KMS-11 (cell line): Measurements from ENCODE around the gene CALML5.
"Not testable (repeated sequence)": the region's sequence is repeated elsewhere in the genome, so short reads cannot be mapped to it uniquely, and the experiment has no call there.

Experiments used
- H2AFZ ChIP-seq: fragments of 200-600 bp; sonication (generic); 2 replicates; pipeline ENCODE4 v1.6.1; 2016; ENCODE audit warnings: antibody characterized with exemption, mixed run types, low read depth
- H3K27ac ChIP-seq: fragments of 200-600 bp; sonication (generic); 2 replicates; pipeline ENCODE4 v1.6.1; 2016; ENCODE audit warnings: mild to moderate bottlenecking, mixed run types
- H3K27me3 ChIP-seq: fragments of 200-600 bp; sonication (generic); 2 replicates; pipeline ENCODE4 v1.6.1; 2017; ENCODE audit warnings: mild to moderate bottlenecking, low read depth, mixed run types, moderate library complexity; ENCODE audit not compliant: insufficient read depth
- H3K36me3 ChIP-seq: fragments of 200-600 bp; sonication (generic); 2 replicates; pipeline ENCODE4 v1.6.1; 2017; ENCODE audit warnings: mild to moderate bottlenecking, mixed run types; ENCODE audit not compliant: insufficient read depth
- H3K4me1 ChIP-seq: fragments of 200-600 bp; sonication (generic); 2 replicates; pipeline ENCODE4 v1.6.1; 2016; ENCODE audit warnings: mild to moderate bottlenecking, low read depth, mixed run types; ENCODE audit not compliant: poor library complexity, severe bottlenecking
- H3K4me2 ChIP-seq: fragments of 200-600 bp; sonication (generic); 2 replicates; pipeline ENCODE4 v1.7.0; 2016; ENCODE audit warnings: mild to moderate bottlenecking, mixed run types
- H3K4me3 ChIP-seq: fragments of 200-600 bp; sonication (generic); IDR thresholded peaks from 2 replicates; pipeline ENCODE4 v1.6.1; 2017; ENCODE audit warnings: low read depth, low read length, mixed read lengths; ENCODE audit not compliant: insufficient read depth
- H3K79me2 ChIP-seq: fragments of 200-600 bp; sonication (generic); 2 replicates; pipeline ENCODE4 v1.6.1; 2016; ENCODE audit warnings: low read depth, mixed run types; ENCODE audit not compliant: insufficient read depth
- H3K9ac ChIP-seq: fragments of 200-600 bp; sonication (generic); 2 replicates; pipeline ENCODE4 v1.6.1; 2016; ENCODE audit warnings: mild to moderate bottlenecking, mixed run types
- H4K20me1 ChIP-seq: fragments of 200-600 bp; sonication (generic); 2 replicates; pipeline ENCODE4 v1.6.1; 2016; ENCODE audit warnings: mild to moderate bottlenecking, mixed run types; ENCODE audit not compliant: insufficient read depth
- TF ChIP-seq, protein P1 (sequence below): fragments of 200-600 bp; sonication (generic); conservative IDR thresholded peaks from 2 replicates; pipeline ENCODE4 v1.6.1; 2017; ENCODE audit warnings: low read depth, mild to moderate bottlenecking, antibody characterized with exemption, low read length, moderate library complexity, mixed read lengths

The CALML5 gene

DNA sequence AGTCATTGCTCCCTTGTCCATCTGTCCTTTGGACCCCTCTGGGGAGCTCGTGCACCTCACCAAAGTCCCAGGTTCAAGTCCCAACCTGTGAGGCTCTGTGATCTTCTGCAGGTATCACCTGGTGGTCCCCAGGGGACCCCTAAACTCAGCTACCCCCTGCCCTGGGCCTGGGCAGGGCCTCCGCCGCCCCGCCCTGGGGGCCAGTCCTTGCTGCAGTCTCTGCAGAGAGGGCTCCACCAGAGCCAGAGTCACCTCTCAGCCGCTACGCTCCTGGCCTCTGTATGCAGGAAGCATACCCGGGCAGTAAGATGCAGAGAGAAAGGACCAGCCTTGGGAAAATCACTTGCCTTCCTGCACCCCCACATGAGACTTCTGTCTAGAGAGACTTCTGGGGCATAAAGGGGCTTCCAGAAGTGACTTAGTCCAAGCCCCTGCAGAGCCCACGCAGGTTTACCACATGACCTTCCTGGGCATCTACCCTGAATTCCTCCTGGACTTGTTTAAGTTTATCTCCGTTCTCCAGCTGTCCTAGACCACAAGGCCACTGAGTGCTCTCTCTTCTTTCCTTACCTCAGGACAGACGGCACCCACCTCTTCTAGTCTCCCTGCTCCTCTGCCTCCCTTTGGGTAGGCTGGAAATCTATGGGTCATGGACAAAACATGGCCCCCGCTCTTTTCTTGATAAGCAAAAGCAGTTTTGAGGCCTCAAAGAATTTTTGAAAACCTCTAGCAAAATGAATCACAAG is 21.2 kb downstream of the CALML5 start:
- Histone ChIP-seq H3K36me3 (no peaks in the 10 kb centered on the region), H3K27ac (no peak overlapping the region), H3K4me2 (no peak overlapping the region), H3K4me1 (no peaks in the 10 kb centered on the region), H3K9ac (no peak overlapping the region), H3K4me3 (no peak overlapping the region), H2AFZ (no peak overlapping the region), H3K79me2 (no peaks in the 10 kb centered on the region), H4K20me1 (no peaks in the 10 kb centered on the region), H3K27me3 (no peaks in the 10 kb centered on the region)
- TF ChIP-seq, protein P1, sequence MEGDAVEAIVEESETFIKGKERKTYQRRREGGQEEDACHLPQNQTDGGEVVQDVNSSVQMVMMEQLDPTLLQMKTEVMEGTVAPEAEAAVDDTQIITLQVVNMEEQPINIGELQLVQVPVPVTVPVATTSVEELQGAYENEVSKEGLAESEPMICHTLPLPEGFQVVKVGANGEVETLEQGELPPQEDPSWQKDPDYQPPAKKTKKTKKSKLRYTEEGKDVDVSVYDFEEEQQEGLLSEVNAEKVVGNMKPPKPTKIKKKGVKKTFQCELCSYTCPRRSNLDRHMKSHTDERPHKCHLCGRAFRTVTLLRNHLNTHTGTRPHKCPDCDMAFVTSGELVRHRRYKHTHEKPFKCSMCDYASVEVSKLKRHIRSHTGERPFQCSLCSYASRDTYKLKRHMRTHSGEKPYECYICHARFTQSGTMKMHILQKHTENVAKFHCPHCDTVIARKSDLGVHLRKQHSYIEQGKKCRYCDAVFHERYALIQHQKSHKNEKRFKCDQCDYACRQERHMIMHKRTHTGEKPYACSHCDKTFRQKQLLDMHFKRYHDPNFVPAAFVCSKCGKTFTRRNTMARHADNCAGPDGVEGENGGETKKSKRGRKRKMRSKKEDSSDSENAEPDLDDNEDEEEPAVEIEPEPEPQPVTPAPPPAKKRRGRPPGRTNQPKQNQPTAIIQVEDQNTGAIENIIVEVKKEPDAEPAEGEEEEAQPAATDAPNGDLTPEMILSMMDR = no peak

DNA sequence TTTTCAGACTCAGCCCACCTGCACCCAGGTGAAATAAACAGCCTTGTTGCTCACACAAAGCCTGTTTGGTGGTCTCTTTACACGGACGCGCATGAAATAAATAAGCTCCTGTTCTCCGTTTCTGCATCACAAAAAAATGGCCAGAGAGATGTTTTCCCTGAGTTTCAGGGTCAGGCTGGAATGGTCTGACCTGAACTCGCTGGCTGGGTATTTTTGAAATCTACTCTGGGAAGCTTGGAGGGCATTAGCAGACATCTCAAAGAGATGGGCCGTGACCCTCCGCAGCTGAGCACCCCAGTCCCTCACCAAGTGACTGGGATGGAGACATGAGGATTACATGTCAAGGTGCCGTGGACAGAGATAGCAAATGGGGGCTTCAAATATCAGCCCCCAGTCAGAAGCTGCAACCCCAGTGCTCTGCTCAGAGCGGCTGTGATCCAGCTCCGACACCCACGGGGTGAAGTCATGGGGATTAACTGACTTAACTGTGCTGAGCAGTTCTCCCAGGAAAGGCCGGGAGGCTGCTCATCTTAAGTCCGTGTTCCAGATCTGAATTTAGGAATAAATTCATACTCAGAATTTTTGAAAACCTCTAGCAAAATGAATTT is 22.3 kb downstream of the CALML5 start:
- H3K4me3 ChIP-seq = no peak overlapping the region
- no peak overlapping the region for H3K27ac ChIP-seq
- H3K36me3 ChIP-seq = no peaks in the 10 kb centered on the region
- no peaks in the 10 kb centered on the region for H3K4me1 ChIP-seq
- no peak overlapping the region for H2AFZ ChIP-seq
- H3K9ac ChIP-seq = no peak overlapping the region
- H3K4me2 ChIP-seq = no peak overlapping the region
- no peaks in the 10 kb centered on the region for H3K79me2 ChIP-seq
- no peaks in the 10 kb centered on the region for H3K27me3 ChIP-seq
- no peaks in the 10 kb centered on the region for H4K20me1 ChIP-seq
- TF ChIP-seq, protein P1 = no peak

DNA sequence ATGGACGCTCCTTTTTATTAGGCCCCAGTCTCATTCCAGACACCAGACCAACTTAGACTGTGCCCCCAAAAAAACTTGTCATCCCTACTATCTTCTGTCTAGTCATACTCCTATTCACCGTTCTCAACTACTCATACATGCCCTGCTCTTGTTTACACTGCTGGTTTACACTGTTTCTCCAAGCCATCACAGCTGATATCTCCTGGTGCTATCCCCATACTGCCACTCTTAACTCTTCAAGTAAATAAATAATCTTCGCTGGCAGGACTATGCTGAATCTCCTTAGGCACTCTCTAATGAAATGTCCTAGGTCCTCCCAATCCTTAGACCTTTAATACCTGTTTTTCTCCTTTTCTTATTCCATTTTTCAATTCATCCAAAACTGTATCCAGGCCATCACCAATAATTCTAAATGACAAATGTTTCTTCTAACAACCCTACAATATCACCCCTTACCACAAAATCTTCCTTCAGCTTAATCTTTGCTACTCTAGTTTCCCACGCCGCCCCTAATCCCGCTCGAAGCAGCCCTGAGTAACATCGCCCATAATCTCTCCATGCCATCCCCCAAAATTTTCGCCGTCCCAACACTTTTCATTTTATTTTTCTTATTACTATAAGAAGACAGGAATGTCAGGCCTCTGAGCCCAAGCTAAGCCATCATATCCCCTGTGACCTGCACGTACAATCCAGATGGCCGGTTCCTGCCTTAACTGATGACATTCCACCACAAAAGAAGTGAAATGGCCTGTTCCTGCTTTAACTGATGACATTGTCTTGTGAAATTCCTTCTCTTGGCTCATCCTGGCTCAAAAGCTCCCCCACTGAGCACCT is 23.2 kb downstream of the CALML5 start:
- H3K79me2 ChIP-seq, H3K4me1 ChIP-seq, H3K4me2 ChIP-seq, H3K9ac ChIP-seq, H3K36me3 ChIP-seq, H4K20me1 ChIP-seq, H3K27ac ChIP-seq, H3K4me3 ChIP-seq, H3K27me3 ChIP-seq, H2AFZ ChIP-seq: not testable (repeated sequence)

DNA sequence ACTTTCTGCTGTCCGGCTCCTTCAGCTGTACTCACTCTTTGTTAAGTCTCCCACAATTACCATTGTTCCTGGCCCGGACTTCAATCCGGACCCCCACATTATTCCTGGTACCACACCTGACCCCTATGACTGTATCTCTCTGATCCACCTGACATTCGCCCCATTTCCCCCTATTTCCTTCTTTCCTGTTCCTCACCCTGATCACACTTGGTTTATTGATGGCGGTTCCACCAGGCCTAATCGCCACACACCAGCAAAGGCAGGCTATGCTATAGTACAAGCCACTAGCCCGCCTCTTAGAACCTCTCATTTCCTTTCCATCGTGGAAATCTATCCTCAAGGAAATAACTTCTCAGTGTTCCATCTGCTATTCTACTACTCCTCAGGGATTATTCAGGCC is 24.3 kb downstream of the CALML5 start:
- H3K4me1 ChIP-seq, H3K79me2 ChIP-seq, H3K9ac ChIP-seq, H3K27ac ChIP-seq, H3K4me2 ChIP-seq, H3K4me3 ChIP-seq, H2AFZ ChIP-seq, H4K20me1 ChIP-seq, H3K27me3 ChIP-seq, H3K36me3 ChIP-seq: not testable (repeated sequence)

DNA sequence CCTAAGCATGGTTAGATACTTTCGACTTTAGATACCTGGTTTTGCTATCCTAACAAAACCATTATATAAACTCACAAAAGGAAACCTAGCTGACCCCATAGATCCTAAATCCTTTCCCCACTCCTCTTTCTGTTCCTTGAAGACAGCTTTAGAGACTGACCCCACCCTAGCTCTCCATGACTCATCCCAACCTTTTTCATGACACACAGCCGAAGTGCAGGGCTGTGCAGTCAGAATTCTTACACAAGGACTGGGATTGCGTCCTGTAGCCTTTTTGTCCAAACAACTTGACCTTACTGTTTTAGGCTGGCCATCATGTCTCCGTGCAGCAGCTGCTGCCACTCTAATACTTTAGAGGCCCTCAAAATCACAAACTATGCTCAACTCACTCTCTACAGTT is 24.7 kb downstream of the CALML5 start:
- H3K4me3 ChIP-seq, H3K36me3 ChIP-seq, H4K20me1 ChIP-seq, H3K4me2 ChIP-seq, H3K9ac ChIP-seq, H3K79me2 ChIP-seq, H2AFZ ChIP-seq, H3K27me3 ChIP-seq, H3K27ac ChIP-seq, H3K4me1 ChIP-seq: not testable (repeated sequence)
